NCI-H2196 (cell line): ENCODE results near the gene MED26.

Experiments
- DNase-seq: peaks from one replicate; lab custom pipeline; 2025; ENCODE audit not compliant: unreplicated experiment; lab: John Stamatoyannopoulos, UW

MED26 gene

GRCh38 chr19:16590876-16591802 is 36.9 kb downstream of the MED26 start:
- no peak for DNase-seq

DNA sequence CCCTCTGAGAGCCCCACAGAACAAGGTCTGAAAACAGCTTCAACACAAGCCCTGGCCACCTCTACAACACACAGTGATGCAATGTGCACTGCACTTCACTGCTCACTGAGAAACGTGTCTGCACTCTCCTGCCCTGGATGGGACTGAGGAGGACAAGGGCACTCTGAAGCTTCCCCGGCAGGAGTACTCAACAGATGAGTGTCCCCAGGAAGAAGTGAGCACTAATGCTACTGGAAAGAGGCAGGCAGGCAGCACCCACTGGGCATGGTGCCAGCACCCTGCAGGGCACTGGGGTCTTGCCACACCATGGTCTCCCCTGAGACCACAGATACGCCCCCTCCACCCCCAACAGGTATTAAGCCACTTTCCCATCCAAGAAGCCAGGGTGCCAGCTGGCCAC is 38.1 kb downstream of the MED26 start:
- no peak for DNase-seq

DNA sequence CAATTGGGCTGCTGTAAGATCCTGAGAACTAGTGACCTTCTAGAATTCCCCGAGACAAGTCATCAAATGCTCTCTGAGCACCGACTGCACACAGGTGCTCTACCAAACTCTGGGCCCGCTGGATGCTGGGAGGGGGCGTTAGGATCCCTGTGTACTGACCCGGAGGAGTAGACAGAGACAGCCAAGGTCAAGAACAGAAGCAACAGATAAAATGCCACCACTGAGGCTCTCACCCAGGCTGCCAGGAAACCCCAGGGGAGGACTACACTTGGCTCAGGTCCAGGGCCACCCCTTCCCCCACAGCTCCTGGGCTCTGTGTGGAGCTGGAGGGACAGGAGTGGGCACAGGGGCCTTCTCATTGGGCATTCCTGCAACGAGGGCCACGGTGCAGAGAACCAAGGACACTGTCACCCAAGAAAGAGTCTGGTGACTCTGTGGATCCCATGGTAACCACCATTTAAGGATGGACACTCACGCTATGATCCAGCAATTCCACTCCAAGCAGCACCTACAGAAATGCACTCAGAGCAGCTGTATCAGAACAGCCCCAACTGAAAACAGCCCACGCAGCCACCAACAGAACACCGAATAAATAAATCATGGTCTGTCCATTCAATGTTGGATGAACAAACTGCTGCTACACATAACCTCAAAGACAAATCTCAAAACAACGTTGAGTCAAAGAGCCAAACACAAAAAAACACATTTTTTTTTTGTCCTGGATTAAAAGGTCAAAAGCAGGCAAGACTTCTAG is 39.0 kb downstream of the MED26 start:
- DNase-seq = no peak

GRCh38 chr19:16587833-16588823 is 39.9 kb downstream of the MED26 start:
- peak; percentile 47 for DNase-seq

GRCh38 chr19:16586991-16587832 is 40.8 kb downstream of the MED26 start:
- no peak for DNase-seq

GRCh38 chr19:16586477-16586871 is 41.5 kb downstream of the MED26 start:
- no peak for DNase-seq

DNA sequence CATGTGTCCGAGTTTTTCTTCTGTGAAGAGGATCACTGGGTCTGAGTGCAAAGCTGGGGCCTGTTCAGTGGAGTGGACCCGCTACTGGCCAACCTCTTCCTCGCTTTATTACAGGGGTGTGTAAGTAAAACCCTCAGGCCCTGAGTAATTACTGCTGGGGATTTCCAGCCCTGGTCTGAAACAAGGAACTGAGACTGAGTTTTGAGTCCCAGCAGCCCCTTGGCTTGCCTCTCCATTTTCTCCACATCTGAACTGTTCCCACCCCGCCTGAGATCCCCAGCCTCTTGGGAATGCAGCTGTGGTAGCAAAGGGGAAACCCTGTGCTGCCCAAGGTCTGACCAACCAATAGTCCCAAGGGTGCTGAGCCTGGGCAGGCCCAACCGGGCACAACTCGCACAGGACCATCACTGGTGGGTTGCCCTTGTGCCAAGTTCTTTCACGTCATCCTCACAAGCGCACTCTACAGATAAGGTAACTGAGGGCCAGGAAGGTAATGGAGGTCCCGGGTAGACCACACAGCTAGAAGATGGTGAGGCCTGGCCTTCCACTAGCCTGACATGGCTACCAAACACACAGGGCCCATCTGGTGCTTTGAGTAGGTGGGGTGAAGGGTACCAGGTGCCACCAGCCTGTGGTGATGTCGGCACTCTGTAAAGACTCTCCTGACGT is 42.1 kb downstream of the MED26 start:
- DNase-seq = no peak

- DNase-seq = no peak
Observed at GRCh38 chr19:16585094-16585801, 42.8 kb downstream of the MED26 start.

- DNase-seq = peak; percentile 57
Observed at GRCh38 chr19:16584248-16585093, 43.5 kb downstream of the MED26 start.

DNA sequence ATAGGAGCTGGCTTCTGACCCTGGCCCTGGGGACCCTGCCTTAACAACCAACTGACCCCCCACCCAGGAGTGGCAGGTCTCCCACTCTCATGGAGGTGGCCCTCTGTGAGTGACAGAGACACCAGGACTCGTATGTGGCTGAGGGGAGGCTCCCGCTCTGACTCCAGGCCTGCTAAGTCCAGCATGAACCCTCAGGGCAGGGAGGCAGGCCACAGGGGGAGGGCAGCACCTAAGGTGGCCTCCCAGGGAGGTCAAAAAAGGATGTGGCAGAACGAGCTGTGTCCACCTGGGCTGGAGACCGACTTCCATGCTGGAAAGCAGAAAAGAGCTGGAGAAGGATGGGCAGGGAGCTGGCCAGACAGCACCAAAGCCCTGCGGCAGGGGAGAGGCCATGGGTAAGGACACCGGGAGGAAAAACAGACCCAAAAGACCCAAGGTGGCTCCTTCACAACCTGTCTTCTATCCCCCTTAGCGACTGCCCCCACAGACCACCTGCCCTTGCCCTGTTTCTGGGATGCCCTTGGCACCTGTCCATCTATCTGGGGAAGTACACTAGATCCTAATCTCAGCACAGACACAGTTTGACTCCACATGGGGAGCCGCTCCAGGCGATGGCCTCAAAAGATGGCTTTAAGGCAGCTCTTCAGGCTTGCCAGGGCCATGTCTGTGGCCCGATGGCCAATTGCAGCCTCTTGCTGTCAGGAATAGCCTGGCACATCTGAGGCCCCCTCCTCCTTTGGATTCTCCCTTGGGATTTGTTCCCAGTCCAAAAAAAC is 45.3 kb downstream of the MED26 start:
- DNase-seq = no peak

DNA sequence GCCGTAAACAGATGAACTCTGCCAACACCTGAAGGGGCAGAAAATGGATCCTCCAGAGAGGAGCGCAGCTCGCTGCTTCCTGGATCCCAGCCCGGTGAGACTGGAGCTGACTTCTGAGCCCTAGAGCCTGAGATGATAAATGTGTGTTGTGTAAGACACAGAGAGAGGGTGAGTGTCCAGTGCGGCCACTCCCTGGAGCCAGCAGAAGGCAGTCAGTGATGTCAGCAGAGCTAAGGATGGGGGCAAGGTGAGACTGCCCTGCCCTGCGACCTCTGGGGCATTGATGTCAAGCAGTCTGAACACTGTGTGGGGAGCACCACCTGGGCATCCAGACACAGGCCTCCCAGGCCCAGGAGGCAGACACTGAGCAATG is 46.0 kb downstream of the MED26 start:
- DNase-seq = no peak

GRCh38 chr19:16581145-16581970 is 46.6 kb downstream of the MED26 start:
- DNase-seq = no peak

- DNase-seq = no peak
Observed at GRCh38 chr19:16579381-16579780, 48.6 kb downstream of the MED26 start.

DNA sequence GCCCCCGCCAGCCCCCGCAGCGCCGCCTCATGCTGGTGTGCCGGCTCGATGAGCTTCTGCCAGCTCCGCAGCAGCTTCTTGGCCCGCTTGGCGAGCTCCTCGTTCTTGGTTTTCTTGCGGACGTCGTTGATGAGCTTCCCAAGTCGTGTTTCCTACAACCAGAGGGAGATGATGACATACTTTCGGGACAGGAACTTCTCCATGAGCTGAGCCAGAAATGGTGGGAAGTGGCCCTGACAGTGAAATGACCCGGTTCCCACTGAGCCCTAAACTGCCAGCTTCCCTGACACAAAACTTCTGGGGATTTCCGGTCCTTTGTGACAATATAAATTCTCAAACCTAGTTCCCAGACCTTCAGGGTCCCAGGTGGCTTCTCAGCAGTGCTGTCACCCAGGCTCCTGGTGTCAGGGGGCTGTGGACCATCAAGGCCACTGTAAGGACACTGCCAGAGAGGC is 50.4 kb downstream of the MED26 start:
- DNase-seq = no peak

DNA sequence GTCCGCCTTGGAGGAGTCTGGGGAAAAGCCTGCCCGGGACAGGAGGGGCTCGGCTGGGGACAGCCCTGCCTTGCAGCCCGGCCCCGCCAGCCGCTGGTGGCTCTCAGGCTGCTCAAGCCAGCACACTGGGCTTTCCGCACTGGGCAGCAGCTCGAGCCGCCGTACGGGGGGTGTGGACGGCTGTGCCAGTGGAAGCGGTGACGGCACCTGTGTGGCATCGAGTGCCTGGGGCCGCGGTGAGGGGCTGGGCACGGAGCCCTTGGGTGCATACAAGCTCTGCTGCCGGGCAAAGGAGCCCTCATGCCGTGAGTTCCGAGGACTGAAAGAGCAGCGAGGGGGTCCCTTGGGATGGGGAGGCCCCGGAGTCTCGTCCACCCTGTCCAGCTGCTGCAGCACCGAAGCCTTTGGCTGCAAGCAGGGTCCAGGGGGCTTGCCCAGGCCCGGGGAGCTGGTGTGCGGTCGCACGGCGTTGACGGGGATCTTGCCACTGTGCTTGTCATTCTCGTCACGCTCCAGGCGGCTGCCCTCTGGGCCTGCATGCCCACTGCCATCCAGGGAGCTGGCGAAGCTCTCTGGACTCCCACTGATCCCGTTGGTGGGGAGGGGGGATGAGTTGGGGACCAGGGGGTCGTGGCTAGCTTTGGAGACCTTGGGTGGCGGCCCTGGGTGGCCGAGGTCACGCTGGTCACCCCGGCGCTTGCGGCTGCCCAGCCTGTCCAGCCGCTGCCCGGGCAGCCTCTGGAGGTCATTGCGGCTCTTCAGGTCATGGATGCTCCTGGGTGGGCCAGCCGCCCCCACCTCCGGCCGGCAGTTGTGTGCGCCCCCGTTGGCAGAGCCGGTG is 51.1 kb downstream of the MED26 start:
- DNase-seq = no peak
